Stimulated activated CD4-positive, alpha-beta T cell treated with anti-CD3 and anti-CD28 coated beads, Interleukin-4, amount 100 ng/mL, for 4 hours (primary cell): ENCODE measurements around the gene SNTB2.

Source experiments
- DNase-seq, 2 experiments: peaks; one replicate each; pipeline ENCODE4 v3.0.0-alpha.2; 2020

SNTB2 gene

GRCh38 chr16:69182730-69183416, 4.1 kb upstream of the SNTB2 start:
- DNase-seq: no peak

GRCh38 chr16:69187446-69188235, 677 bp downstream of the SNTB2 start:
- DNase-seq: peak; percentile 17 to 37

- peak in 1 of 2 experiments; percentile 21 for DNase-seq
These were observed 1.2 kb downstream of the SNTB2 start for GRCh38 chr16:69188236-69188549.

GRCh38 chr16:69188716-69189115, 1.8 kb downstream of the SNTB2 start:
- DNase-seq: no peak

- no peak for DNase-seq
These were observed 3.2 kb downstream of the SNTB2 start for GRCh38 chr16:69190046-69190588.

- no peak for DNase-seq
These were observed 3.6 kb downstream of the SNTB2 start for GRCh38 chr16:69190598-69190997.

GRCh38 chr16:69191136-69191535, 4.2 kb downstream of the SNTB2 start:
- DNase-seq: no peak

- DNase-seq: no peak
These were observed 6.9 kb downstream of the SNTB2 start for GRCh38 chr16:69193855-69194254.

GRCh38 chr16:69194488-69194887, 7.5 kb downstream of the SNTB2 start:
- DNase-seq: no peak

- DNase-seq: no peak
These were observed 8.5 kb downstream of the SNTB2 start for GRCh38 chr16:69195369-69196029.

- DNase-seq: no peak
These were observed 10.6 kb downstream of the SNTB2 start for GRCh38 chr16:69197573-69197972.

GRCh38 chr16:69199382-69199781, 12.4 kb downstream of the SNTB2 start:
- no peak for DNase-seq

GRCh38 chr16:69201291-69201690, 14.3 kb downstream of the SNTB2 start:
- DNase-seq: no peak

GRCh38 chr16:69201787-69202186, 14.8 kb downstream of the SNTB2 start:
- DNase-seq: no peak

GRCh38 chr16:69204172-69204571, 17.2 kb downstream of the SNTB2 start:
- DNase-seq: no peak

GRCh38 chr16:69209735-69210134, 22.8 kb downstream of the SNTB2 start:
- no peak for DNase-seq

GRCh38 chr16:69217433-69217832, 30.5 kb downstream of the SNTB2 start:
- DNase-seq: no peak

GRCh38 chr16:69219279-69219678, 32.3 kb downstream of the SNTB2 start:
- DNase-seq: no peak

GRCh38 chr16:69223882-69224281, 36.9 kb downstream of the SNTB2 start:
- no peak for DNase-seq

GRCh38 chr16:69225121-69225520, 38.2 kb downstream of the SNTB2 start:
- DNase-seq: no peak

- no peak for DNase-seq
These were observed 46.2 kb downstream of the SNTB2 start for GRCh38 chr16:69233124-69233523.

GRCh38 chr16:69234460-69234859, 47.5 kb downstream of the SNTB2 start:
- no peak for DNase-seq

GRCh38 chr16:69236319-69236718, 49.4 kb downstream of the SNTB2 start:
- no peak for DNase-seq

GRCh38 chr16:69237296-69237695, 50.3 kb downstream of the SNTB2 start:
- no peak for DNase-seq
